PFSK-1 (cell line): ENCODE results near the gene USP35.

Experiments used
- SIN3A ChIP-seq: IDR thresholded peaks from 2 replicates; pipeline ENCODE4 v1.6.1; 2012; ENCODE audit warnings: mild to moderate bottlenecking, low read length, moderate library complexity, borderline replicate concordance; ENCODE audit not compliant: insufficient read depth
- TF ChIP-seq, protein P1 (sequence below), 2 experiments: IDR thresholded peaks; 2 replicates each; pipeline versions ENCODE4 v1.6.1 to v1.8.0; 2011 to 2012; ENCODE audit warnings: low read depth in 2 of 2, low read length in 2 of 2, control low read depth in 1 of 2, inconsistent platforms in 1 of 2, mild to moderate bottlenecking in 1 of 2, moderate library complexity in 1 of 2; ENCODE audit not compliant: insufficient read depth in 1 of 2

- TF ChIP-seq SIN3A = no peak
- TF ChIP-seq, protein P1, sequence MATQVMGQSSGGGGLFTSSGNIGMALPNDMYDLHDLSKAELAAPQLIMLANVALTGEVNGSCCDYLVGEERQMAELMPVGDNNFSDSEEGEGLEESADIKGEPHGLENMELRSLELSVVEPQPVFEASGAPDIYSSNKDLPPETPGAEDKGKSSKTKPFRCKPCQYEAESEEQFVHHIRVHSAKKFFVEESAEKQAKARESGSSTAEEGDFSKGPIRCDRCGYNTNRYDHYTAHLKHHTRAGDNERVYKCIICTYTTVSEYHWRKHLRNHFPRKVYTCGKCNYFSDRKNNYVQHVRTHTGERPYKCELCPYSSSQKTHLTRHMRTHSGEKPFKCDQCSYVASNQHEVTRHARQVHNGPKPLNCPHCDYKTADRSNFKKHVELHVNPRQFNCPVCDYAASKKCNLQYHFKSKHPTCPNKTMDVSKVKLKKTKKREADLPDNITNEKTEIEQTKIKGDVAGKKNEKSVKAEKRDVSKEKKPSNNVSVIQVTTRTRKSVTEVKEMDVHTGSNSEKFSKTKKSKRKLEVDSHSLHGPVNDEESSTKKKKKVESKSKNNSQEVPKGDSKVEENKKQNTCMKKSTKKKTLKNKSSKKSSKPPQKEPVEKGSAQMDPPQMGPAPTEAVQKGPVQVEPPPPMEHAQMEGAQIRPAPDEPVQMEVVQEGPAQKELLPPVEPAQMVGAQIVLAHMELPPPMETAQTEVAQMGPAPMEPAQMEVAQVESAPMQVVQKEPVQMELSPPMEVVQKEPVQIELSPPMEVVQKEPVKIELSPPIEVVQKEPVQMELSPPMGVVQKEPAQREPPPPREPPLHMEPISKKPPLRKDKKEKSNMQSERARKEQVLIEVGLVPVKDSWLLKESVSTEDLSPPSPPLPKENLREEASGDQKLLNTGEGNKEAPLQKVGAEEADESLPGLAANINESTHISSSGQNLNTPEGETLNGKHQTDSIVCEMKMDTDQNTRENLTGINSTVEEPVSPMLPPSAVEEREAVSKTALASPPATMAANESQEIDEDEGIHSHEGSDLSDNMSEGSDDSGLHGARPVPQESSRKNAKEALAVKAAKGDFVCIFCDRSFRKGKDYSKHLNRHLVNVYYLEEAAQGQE (IDR thresholded peaks at IDR 0.05; ENCODE audit: insufficient read depth in 1 of 2, low read depth in 2 of 2, low read length in 2 of 2) = no peak
Measured at GRCh38 chr11:78161346-78161745, 27.4 kb upstream of the USP35 start.
